Measurements from ENCODE around the gene CLEC10A. TPM values are rescaled to one million over a fixed set of nuclear protein-coding genes. Genes with fewer than 3 reads are reported as not detected.

Gene CLEC10A
- polyA plus RNA-seq, 1 donor (not counting 4 experiments of a cell fraction or from before 2014, with no cell fraction given), result not detected

GRCh38 chr17:7098802-7099459 lies 18.9 kb upstream of the CLEC10A start:
- dilution Hi-C loops (cut with MboI; ENCODE audit: extremely low pct_ligation_motif_present, low sequenced_read_pairs), result no loop called here
- no peak overlapping the region for H3K9ac ChIP-seq (ENCODE audit: control insufficient read depth, extremely low read depth, insufficient read depth, low read length)
- FAIRE-seq (no peak), DNase-seq (ENCODE audit: low read depth, low spot score) (no peak)
- no peaks in the 10 kb centered on the region for H3K36me3 ChIP-seq (ENCODE audit: control insufficient read depth in 2 of 2, extremely low read depth in 1 of 2, insufficient read depth in 2 of 2, low read length in 2 of 2)
- no peaks in the 10 kb centered on the region for H3K4me1 ChIP-seq (ENCODE audit: control insufficient read depth, extremely low read depth, insufficient read depth, low read length)
- H3K9me1 ChIP-seq (ENCODE audit: control insufficient read depth, extremely low read depth, insufficient read depth, low read length), result no peaks in the 10 kb centered on the region
- H4K20me1 ChIP-seq (ENCODE audit: control insufficient read depth, extremely low read depth, insufficient read depth, low read length), result no peaks in the 10 kb centered on the region
- H3K4me2 ChIP-seq (ENCODE audit: control insufficient read depth, extremely low read depth, insufficient read depth, low read depth, low read length), result no peak overlapping the region
- H3K4me3 ChIP-seq (ENCODE audit: control insufficient read depth in 2 of 3, extremely low read depth in 1 of 3, insufficient read depth in 2 of 3, low read depth in 1 of 3, low read length in 3 of 3), result no peak overlapping the region
- peaks cover 19% of the 10 kb centered on the region for H3K27me3 ChIP-seq (ENCODE audit: control insufficient read depth, extremely low read depth, insufficient read depth, low read length)
- no peak for TF ChIP-seq EZH2 (IDR thresholded peaks at IDR 0.05; ENCODE audit: low read length)
- TF ChIP-seq, protein P1, sequence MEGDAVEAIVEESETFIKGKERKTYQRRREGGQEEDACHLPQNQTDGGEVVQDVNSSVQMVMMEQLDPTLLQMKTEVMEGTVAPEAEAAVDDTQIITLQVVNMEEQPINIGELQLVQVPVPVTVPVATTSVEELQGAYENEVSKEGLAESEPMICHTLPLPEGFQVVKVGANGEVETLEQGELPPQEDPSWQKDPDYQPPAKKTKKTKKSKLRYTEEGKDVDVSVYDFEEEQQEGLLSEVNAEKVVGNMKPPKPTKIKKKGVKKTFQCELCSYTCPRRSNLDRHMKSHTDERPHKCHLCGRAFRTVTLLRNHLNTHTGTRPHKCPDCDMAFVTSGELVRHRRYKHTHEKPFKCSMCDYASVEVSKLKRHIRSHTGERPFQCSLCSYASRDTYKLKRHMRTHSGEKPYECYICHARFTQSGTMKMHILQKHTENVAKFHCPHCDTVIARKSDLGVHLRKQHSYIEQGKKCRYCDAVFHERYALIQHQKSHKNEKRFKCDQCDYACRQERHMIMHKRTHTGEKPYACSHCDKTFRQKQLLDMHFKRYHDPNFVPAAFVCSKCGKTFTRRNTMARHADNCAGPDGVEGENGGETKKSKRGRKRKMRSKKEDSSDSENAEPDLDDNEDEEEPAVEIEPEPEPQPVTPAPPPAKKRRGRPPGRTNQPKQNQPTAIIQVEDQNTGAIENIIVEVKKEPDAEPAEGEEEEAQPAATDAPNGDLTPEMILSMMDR (optimal IDR thresholded peaks at IDR 0.05 in 1 of 3, IDR thresholded peaks at IDR 0.05 in 1 of 3, conservative IDR thresholded peaks at IDR 0.05 in 1 of 3; ENCODE audit: extremely low read depth in 1 of 3, insufficient read depth in 2 of 3, low read length in 3 of 3), result no peak
- no peak overlapping the region for H3K27ac ChIP-seq (ENCODE audit: control insufficient read depth, insufficient read depth, low read length)
- no peak overlapping the region for H2AFZ ChIP-seq (ENCODE audit: control insufficient read depth, low read length)
- no peaks in the 10 kb centered on the region for H3K79me2 ChIP-seq (ENCODE audit: control insufficient read depth, insufficient read depth, low read length)
- no peaks in the 10 kb centered on the region for H3K9me3 ChIP-seq (ENCODE audit: control insufficient read depth, low read depth, low read length)

DNA sequence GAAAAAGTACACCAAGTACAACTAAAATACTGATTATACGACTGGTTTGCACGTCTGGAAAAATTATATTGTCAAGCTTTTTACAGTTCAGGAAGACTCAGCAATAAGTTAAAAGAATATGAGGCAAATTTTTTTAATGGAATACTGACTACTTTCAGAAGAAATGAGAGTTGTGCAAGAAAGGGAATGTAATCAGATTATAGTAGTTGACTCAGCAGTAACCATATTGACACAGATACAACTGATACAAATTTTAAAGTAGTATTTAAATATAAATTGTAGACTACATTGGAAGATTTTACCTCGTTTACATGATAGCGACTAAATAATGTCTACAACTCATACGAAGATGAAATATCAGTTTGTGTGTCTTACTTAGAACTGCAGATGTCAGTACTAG lies 17.9 kb upstream of the CLEC10A start:
- no peak for DNase-seq (ENCODE audit: low read depth, low spot score)
- no peaks in the 10 kb centered on the region for H3K4me1 ChIP-seq (ENCODE audit: control insufficient read depth, extremely low read depth, insufficient read depth, low read length)
- H3K9me1 ChIP-seq (ENCODE audit: control insufficient read depth, extremely low read depth, insufficient read depth, low read length), result no peaks in the 10 kb centered on the region
- no peak overlapping the region for H3K4me3 ChIP-seq (ENCODE audit: control insufficient read depth in 2 of 3, extremely low read depth in 1 of 3, insufficient read depth in 2 of 3, low read depth in 1 of 3, low read length in 3 of 3)
- no peaks in the 10 kb centered on the region for H4K20me1 ChIP-seq (ENCODE audit: control insufficient read depth, extremely low read depth, insufficient read depth, low read length)
- dilution Hi-C loops (cut with MboI; ENCODE audit: extremely low pct_ligation_motif_present, low sequenced_read_pairs), result no loop called here
- H2AFZ ChIP-seq (ENCODE audit: control insufficient read depth, low read length), result no peak overlapping the region
- H3K4me2 ChIP-seq (ENCODE audit: control insufficient read depth, extremely low read depth, insufficient read depth, low read depth, low read length), result no peak overlapping the region
- H3K9me3 ChIP-seq (ENCODE audit: control insufficient read depth, low read depth, low read length), result no peaks in the 10 kb centered on the region
- no peaks in the 10 kb centered on the region for H3K79me2 ChIP-seq (ENCODE audit: control insufficient read depth, insufficient read depth, low read length)
- FAIRE-seq, result no peak
- no peak overlapping the region for H3K9ac ChIP-seq (ENCODE audit: control insufficient read depth, extremely low read depth, insufficient read depth, low read length)
- TF ChIP-seq EZH2 (IDR thresholded peaks at IDR 0.05; ENCODE audit: low read length), result no peak
- TF ChIP-seq, protein P1 (optimal IDR thresholded peaks at IDR 0.05 in 1 of 3, IDR thresholded peaks at IDR 0.05 in 1 of 3, conservative IDR thresholded peaks at IDR 0.05 in 1 of 3; ENCODE audit: extremely low read depth in 1 of 3, insufficient read depth in 2 of 3, low read length in 3 of 3), result no peak
- no peak overlapping the region for H3K27ac ChIP-seq (ENCODE audit: control insufficient read depth, insufficient read depth, low read length)
- H3K36me3 ChIP-seq (ENCODE audit: control insufficient read depth in 2 of 2, extremely low read depth in 1 of 2, insufficient read depth in 2 of 2, low read length in 2 of 2), result no peaks in the 10 kb centered on the region
- H3K27me3 ChIP-seq (ENCODE audit: control insufficient read depth, extremely low read depth, insufficient read depth, low read length), result peaks cover 16% of the 10 kb centered on the region
